Uterus (tissue), 2 donors: Measurements from ENCODE around the gene FAM184B.

ENCODE experiments used
- CTCF ChIP-seq, 4 experiments: fragments of 200-600 bp in 2 of 4; fragments of 450-650 bp in 2 of 4; sonication (generic) in 2 of 4; IDR thresholded peaks; one replicate each; pipeline ENCODE4 v1.5.1; 2016 to 2019; ENCODE audit warnings: antibody characterized with exemption in 4 of 4, mild to moderate bottlenecking in 2 of 4, moderate library complexity in 1 of 4
- POLR2A ChIP-seq, 2 donors: fragments of 450-650 bp; IDR thresholded peaks; one replicate each; pipeline ENCODE4 v1.6.1; 2016; ENCODE audit warnings: antibody characterized with exemption in 2 of 2, mild to moderate bottlenecking in 1 of 2, moderate library complexity in 1 of 2

DNA sequence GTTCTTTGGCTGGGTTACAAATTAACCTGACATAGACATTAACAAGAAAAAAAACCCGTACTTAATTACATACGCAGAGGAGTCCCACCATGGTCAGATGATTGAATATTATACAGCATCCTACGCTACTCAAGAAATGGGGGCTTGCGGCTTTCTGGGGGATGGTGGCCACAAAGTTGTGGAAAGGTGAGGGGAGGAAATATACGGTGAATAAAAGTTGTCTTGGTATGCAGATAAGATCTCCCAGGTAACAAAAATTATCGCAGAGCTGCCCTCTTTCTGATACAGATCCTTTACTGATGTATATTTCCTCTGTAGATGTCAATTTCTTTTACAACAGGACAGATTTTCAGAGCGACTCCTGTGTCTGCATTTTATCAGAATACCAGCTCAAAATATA, 28.2 kb upstream of the FAM184B start:
- no peak for TF ChIP-seq CTCF (IDR thresholded peaks at IDR 0.05)
- no peak for TF ChIP-seq POLR2A (IDR thresholded peaks at IDR 0.05)
